Measurements from ENCODE around the gene MLN. TPM values are rescaled to one million over a fixed set of nuclear protein-coding genes. Genes with fewer than 3 reads are reported as not detected.

The MLN gene
- total RNA-seq, 1 experiment from 2014 or later: not detected

DNA sequence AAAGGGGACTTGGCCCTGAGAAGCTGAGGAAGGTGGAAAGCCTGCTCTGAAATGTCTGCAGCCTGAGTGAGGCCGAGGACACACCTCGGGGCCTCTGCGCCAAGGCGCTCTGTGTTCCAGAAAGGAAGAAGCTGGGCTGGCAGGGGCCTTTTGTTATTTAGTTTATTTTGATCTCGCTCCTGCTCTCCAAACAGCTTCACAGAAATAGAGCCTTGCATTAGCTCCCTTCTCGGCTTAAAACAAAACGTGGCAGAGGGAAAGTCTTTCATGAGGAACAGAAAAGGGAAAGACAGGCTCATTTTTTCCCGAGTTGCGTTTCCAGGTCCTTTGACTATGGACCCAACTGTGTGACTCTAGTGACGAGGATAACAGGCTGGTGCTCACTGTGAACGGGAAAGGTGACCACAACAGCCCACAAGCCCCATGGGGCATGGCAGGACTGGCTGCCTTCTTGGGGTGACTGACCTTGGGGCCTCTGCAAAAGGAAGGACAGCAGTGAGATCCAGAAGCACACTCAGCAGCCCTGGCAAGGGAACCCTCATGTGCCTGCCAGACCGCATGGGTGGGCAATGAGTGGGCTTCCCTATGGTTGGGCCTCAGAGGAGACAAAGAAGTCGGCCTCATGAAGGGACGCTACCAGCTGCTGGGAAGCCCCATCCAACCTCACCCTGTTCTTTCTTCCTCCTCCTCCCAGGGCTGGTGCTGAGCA lies 33.5 kb downstream of the MLN start:
- no peak overlapping the region for H3K4me2 ChIP-seq (ENCODE audit: low read length)
- TF ChIP-seq, protein P1, sequence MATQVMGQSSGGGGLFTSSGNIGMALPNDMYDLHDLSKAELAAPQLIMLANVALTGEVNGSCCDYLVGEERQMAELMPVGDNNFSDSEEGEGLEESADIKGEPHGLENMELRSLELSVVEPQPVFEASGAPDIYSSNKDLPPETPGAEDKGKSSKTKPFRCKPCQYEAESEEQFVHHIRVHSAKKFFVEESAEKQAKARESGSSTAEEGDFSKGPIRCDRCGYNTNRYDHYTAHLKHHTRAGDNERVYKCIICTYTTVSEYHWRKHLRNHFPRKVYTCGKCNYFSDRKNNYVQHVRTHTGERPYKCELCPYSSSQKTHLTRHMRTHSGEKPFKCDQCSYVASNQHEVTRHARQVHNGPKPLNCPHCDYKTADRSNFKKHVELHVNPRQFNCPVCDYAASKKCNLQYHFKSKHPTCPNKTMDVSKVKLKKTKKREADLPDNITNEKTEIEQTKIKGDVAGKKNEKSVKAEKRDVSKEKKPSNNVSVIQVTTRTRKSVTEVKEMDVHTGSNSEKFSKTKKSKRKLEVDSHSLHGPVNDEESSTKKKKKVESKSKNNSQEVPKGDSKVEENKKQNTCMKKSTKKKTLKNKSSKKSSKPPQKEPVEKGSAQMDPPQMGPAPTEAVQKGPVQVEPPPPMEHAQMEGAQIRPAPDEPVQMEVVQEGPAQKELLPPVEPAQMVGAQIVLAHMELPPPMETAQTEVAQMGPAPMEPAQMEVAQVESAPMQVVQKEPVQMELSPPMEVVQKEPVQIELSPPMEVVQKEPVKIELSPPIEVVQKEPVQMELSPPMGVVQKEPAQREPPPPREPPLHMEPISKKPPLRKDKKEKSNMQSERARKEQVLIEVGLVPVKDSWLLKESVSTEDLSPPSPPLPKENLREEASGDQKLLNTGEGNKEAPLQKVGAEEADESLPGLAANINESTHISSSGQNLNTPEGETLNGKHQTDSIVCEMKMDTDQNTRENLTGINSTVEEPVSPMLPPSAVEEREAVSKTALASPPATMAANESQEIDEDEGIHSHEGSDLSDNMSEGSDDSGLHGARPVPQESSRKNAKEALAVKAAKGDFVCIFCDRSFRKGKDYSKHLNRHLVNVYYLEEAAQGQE (IDR thresholded peaks at IDR 0.05; ENCODE audit: low read depth): no peak
- TF ChIP-seq SP1 (IDR thresholded peaks at IDR 0.05; ENCODE audit: low read depth) (no peak), FOSL1 (IDR thresholded peaks at IDR 0.05; ENCODE audit: low read depth) (no peak), JUND (IDR thresholded peaks at IDR 0.05) (no peak), YY1 (IDR thresholded peaks at IDR 0.05; ENCODE audit: extremely low read depth, insufficient replicate concordance, low read depth, low read length) (no peak), SIN3A (IDR thresholded peaks at IDR 0.05; ENCODE audit: low read depth) (no peak), POLR2A (IDR thresholded peaks at IDR 0.05; ENCODE audit: borderline replicate concordance, extremely low read depth, insufficient read depth, insufficient read length) (no peak), SRF (IDR thresholded peaks at IDR 0.05; ENCODE audit: low read depth) (no peak), EZH2phosphoT487 (IDR thresholded peaks at IDR 0.05; ENCODE audit: borderline replicate concordance) (no peak), TCF7L2 (IDR thresholded peaks at IDR 0.05; ENCODE audit: borderline replicate concordance, extremely low read depth, insufficient read depth, insufficient read length) (no peak), POLR2AphosphoS5 (IDR thresholded peaks at IDR 0.05; ENCODE audit: low read depth, low read length) (no peak), CEBPB (IDR thresholded peaks at IDR 0.05; ENCODE audit: low read depth) (no peak)
- H3K36me3 ChIP-seq (ENCODE audit: control insufficient read depth in 1 of 2, insufficient read depth in 2 of 2, low read length in 2 of 2): peaks cover 0 to 7% of the 10 kb centered on the region in 2 experiments; a peak in 2 of 4 replicates
- H3K4me3 ChIP-seq (replicated peaks in 1 of 2; ENCODE audit: low read depth in 1 of 2, low read length in 2 of 2): no peak overlapping the region
- H3K9ac ChIP-seq (ENCODE audit: low read length): no peak overlapping the region
- no peak overlapping the region for H3K27ac ChIP-seq (ENCODE audit: low read depth, low read length)
- no peaks in the 10 kb centered on the region for H3K27me3 ChIP-seq (ENCODE audit: insufficient read depth, low read length)
- DNase-seq (ENCODE audit: low read depth, low spot score) (no peak), ATAC-seq (no peak)
- ChIA-PET POLR2A (no interaction called here), RAD21 (ENCODE audit: low non-redundant PET in 1 of 2, low total read pairs in 2 of 2, uncharacterized antibody in 2 of 2, unreplicated experiment in 2 of 2) (interaction anchor here in 1 of 2 experiments (1.0 kb wide), 1 partner anchor 269 kb away, joined by 3 read pairs; no protein-coding TSS in a partner anchor), CTCF (interaction anchor here (1.1 to 3.8 kb wide), 11 partner anchors 9 to 385 kb away, joined by 3 to 67 read pairs (median 4); no protein-coding TSS in a partner anchor)
- no peaks in the 10 kb centered on the region for H3K79me2 ChIP-seq (ENCODE audit: insufficient read depth, low read length)
- intact Hi-C loops (cut with micrococcal nuclease): no loop called here
- no peak overlapping the region for H2AFZ ChIP-seq (ENCODE audit: low read depth, low read length, poor library complexity, severe bottlenecking)
- H3K4me1 ChIP-seq (ENCODE audit: control insufficient read depth in 1 of 2, insufficient read depth in 2 of 2, low read length in 2 of 2): peaks cover 12 to 27% of the 10 kb centered on the region in 2 experiments
- no peaks in the 10 kb centered on the region for H3K9me2 ChIP-seq (ENCODE audit: insufficient read depth)
- BruUV-seq (replicated peaks): no TSS peak
- no peaks in the 10 kb centered on the region for H3K9me3 ChIP-seq (ENCODE audit: control insufficient read depth in 1 of 2, insufficient read depth in 1 of 2, low read depth in 1 of 2, low read length in 2 of 2)
- H4K20me1 ChIP-seq (ENCODE audit: insufficient read depth): no peaks in the 10 kb centered on the region
